ENCODE data around the gene NISCH. TPM values are rescaled to one million over a fixed set of nuclear protein-coding genes. Genes with fewer than 3 reads are reported as not detected.

The NISCH gene
- total RNA-seq, 2 experiments from 2014 or later: 77.2 to 82.6 TPM

DNA sequence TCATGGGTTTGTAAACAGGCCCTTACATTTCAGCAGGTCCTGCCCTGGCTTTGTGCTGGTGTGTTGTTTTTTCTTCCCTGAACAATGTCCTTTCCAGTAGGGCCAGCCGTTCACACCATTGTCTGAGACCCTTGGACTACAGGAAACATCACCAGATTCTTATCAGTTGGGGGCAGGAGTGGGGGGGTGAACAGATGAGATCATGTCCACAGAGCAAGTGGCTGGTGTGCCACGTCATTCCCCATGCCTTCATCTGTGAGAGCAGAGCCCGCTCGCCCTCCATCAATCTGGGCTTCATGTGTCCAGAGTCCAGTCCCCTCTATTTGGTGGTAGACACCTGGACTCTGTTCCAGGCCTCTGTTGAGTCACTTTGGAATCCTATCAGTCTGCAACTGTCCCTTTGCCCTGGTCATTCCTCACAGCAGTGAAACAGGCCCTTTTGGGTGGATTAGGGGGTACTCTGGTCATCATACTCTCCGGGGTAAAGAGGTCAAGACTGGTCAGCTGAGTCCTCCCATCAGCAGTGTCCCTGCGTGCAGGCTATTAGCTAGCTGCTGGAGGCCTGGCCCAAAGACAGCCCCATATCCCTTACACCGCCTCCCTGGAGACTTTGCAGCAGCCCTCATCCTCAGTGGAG is 25.5 kb upstream of the NISCH start:
- DNase-seq (no peak), ATAC-seq (no peak)
- H3K27ac Mint-ChIP-seq: no peak overlapping the region
- CTCF ChIA-PET: interaction anchor here (1.5 to 7.0 kb wide), 2 partner anchors 17 to 27 kb away, joined by 4 to 131 read pairs; partner anchors contain the start of gene SEMA3G
- no peaks in the 10 kb centered on the region for H3K9me3 Mint-ChIP-seq (ENCODE audit: insufficient read depth)
- H3K36me3 Mint-ChIP-seq (ENCODE audit: low read depth): no peaks in the 10 kb centered on the region
- POLR2A ChIA-PET: no interaction called here
- H3K4me1 Mint-ChIP-seq (ENCODE audit: low read depth): no peaks in the 10 kb centered on the region
- H3K4me3 Mint-ChIP-seq: no peak overlapping the region
- peaks cover 8% of the 10 kb centered on the region for H3K27me3 Mint-ChIP-seq (ENCODE audit: low read depth)

DNA sequence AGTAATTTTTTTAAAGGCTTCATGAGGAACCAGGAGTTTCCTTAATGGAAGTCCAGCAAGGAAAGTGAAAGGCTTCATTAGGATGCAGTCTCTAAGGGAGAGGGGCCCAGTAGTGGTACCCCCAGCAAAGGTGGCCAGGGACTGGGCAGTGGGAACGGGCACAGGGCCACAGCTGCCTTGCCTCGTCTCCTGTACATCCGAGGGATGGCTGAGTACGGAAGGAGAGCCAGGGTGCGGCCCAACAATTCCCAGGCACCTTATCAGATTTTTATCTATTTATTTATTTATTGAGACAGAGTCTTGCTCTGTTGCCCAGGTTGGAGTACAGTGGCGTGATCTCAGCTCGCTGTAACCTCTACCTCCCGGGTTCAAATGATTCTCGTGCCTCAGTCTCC is 25.0 kb upstream of the NISCH start:
- POLR2A ChIA-PET: no interaction called here
- DNase-seq: no peak
- peaks cover 8% of the 10 kb centered on the region for H3K27me3 Mint-ChIP-seq (ENCODE audit: low read depth)
- no peaks in the 10 kb centered on the region for H3K4me1 Mint-ChIP-seq (ENCODE audit: low read depth)
- no peak for ATAC-seq
- no peaks in the 10 kb centered on the region for H3K9me3 Mint-ChIP-seq (ENCODE audit: insufficient read depth)
- H3K4me3 Mint-ChIP-seq: no peak overlapping the region
- no peak overlapping the region for H3K27ac Mint-ChIP-seq
- no peaks in the 10 kb centered on the region for H3K36me3 Mint-ChIP-seq (ENCODE audit: low read depth)
- CTCF ChIA-PET: interaction anchor here (7.0 kb wide), 1 partner anchor 16 kb away, joined by 131 read pairs; the partner anchor contains the start of gene SEMA3G

DNA sequence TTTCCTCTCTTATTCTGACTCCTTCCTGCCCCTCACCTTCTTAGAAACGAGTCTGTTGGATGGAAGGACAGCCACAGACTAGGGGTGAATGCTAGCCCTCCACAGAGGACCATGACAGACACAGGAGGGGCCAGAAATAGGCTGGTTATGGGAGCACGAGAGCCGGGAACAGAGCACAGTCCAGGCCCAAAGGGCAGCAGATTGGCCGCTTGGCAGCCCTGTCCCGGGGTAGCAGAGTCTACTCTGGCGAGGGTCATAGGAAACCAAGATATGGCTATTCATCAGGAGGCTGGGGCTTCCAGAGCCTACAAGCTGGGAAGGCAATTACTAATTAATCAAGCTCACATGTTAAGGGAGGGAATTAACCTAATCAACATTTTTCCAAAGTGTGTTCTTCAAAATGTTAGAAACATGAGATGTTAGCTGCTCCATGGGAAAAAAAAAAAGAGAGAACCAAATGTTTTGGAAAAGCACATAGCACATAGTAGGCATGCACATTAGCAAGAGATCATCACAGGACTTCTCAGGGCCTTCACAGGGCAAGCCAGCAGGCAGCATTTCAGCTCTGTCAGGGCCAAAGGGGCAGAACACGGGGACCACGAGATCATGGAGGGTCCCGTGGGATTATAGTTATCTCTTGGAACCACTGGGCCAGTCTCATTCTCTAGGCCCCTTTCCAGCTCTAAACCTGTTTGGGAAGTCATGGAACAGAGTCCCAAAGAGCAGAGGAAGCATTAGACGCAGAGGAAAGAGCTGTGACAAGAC is 23.8 kb upstream of the NISCH start:
- Mint-ChIP-seq H3K4me1 (ENCODE audit: low read depth) (no peaks in the 10 kb centered on the region), H3K36me3 (ENCODE audit: low read depth) (no peaks in the 10 kb centered on the region), H3K4me3 (no peak overlapping the region), H3K27ac (peak overlapping the region; percentile 68), H3K9me3 (ENCODE audit: insufficient read depth) (no peaks in the 10 kb centered on the region), H3K27me3 (ENCODE audit: low read depth) (peaks cover 8% of the 10 kb centered on the region)
- ChIA-PET CTCF (interaction anchor here (7.0 kb wide), 1 partner anchor 15 kb away, joined by 131 read pairs; the partner anchor contains the start of gene SEMA3G), POLR2A (interaction anchor here (0.7 kb wide), 1 partner anchor 10 kb away, joined by 3 read pairs; no protein-coding TSS in a partner anchor)
- DNase-seq (no peak), ATAC-seq (no peak)

DNA sequence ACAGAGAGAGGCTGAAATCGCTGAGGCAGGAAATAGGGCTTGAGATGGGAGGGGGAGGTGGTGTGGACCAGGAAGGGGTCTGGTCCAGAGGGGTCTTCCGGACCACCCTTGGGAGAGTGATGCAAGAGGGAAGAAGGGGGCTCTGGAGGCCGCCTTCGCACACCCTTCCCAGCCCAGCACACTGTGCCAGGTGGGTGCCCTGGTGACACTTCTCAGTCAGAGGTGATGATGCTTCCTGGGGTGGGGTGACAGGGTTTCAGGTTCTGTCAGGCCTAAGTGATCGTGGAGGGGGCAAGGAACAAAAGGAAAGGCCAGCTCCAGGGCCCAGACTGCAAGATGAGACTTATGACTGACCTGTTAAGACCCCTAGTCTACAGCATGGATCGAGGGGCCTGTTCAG is 23.2 kb upstream of the NISCH start:
- Mint-ChIP-seq H3K4me1 (ENCODE audit: low read depth) (no peaks in the 10 kb centered on the region), H3K27me3 (ENCODE audit: low read depth) (peaks cover 8% of the 10 kb centered on the region), H3K27ac (peak overlapping the region; percentile 68), H3K4me3 (no peak overlapping the region), H3K36me3 (ENCODE audit: low read depth) (no peaks in the 10 kb centered on the region), H3K9me3 (ENCODE audit: insufficient read depth) (no peaks in the 10 kb centered on the region)
- ChIA-PET CTCF (interaction anchor here (7.0 kb wide), 1 partner anchor 15 kb away, joined by 131 read pairs; the partner anchor contains the start of gene SEMA3G), POLR2A (no interaction called here)
- ATAC-seq (no peak), DNase-seq (no peak)

DNA sequence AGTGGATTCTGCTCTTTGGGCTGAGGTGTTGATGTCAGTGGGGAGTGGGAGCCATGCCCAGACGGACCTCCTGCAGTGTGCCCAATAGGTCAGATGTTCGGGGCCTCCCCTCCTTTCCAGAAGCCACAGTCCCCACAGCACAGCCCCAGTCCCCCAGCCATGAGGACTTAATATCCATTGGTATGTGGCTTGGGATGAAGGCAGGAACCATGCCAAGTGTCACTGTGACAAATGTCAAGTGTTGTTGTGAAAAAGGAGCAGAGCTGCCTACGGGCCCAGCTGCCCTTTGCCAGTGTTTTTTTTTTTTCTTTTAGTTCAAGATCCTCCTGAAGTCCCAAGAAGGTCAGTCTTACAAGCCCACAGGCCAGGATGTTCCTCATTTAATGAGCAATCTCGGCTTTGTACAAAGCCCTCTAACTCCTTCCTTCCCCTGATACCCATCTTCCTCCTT is 22.7 kb upstream of the NISCH start:
- ATAC-seq (no peak), DNase-seq (no peak)
- ChIA-PET POLR2A (no interaction called here), CTCF (interaction anchor here (1.0 to 7.0 kb wide), 2 partner anchors 14 to 48 kb away, joined by 3 to 131 read pairs; partner anchors contain the start of gene SEMA3G)
- Mint-ChIP-seq H3K9me3 (ENCODE audit: insufficient read depth) (no peaks in the 10 kb centered on the region), H3K36me3 (ENCODE audit: low read depth) (no peaks in the 10 kb centered on the region), H3K27me3 (ENCODE audit: low read depth) (peaks cover 8% of the 10 kb centered on the region), H3K27ac (no peak overlapping the region), H3K4me1 (ENCODE audit: low read depth) (no peaks in the 10 kb centered on the region), H3K4me3 (no peak overlapping the region)

DNA sequence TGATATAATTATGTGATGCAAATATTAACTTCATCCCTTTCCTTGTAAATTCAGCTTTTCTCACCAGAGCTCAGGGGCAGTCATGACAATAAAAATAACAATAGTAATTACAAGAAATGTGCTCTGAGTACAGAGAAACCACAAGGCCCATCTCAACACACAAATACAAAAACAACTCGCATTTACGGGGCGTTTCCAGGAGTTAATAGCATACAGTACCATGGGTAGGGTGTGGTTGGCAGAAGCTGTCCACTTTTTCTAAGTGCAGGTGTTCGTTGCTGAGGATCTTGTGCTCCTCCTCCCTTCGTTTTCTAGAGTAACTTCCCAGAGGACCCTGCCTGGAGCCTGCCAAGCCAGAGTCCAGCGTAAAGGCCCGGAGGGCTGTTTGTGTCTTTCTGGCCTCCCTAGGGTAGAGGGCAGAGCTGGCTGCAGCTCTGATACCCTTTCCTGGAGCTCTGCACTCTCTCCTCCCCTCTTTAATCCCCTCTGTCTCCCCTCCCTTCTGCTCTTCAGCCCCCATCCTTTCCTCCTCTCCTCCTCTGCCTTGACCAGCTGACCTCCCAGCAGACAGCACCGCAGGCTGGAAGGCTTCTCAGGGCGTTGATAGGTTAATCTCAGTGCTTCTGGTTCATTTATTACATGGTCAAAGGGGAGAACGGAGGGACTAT is 21.9 kb upstream of the NISCH start:
- no peak overlapping the region for H3K4me3 Mint-ChIP-seq
- ChIA-PET CTCF (interaction anchor here (0.6 to 7.0 kb wide), 3 partner anchors 13 to 129 kb away, joined by 3 to 131 read pairs (median 4); partner anchors contain the start of gene SEMA3G), POLR2A (interaction anchor here (0.6 kb wide), 1 partner anchor 38 kb away, joined by 3 read pairs; no protein-coding TSS in a partner anchor)
- no peaks in the 10 kb centered on the region for H3K4me1 Mint-ChIP-seq (ENCODE audit: low read depth)
- no peaks in the 10 kb centered on the region for H3K36me3 Mint-ChIP-seq (ENCODE audit: low read depth)
- H3K27ac Mint-ChIP-seq: no peak overlapping the region
- DNase-seq: no peak
- peaks cover 3% of the 10 kb centered on the region for H3K27me3 Mint-ChIP-seq (ENCODE audit: low read depth)
- ATAC-seq: no peak
- H3K9me3 Mint-ChIP-seq (ENCODE audit: insufficient read depth): no peaks in the 10 kb centered on the region

DNA sequence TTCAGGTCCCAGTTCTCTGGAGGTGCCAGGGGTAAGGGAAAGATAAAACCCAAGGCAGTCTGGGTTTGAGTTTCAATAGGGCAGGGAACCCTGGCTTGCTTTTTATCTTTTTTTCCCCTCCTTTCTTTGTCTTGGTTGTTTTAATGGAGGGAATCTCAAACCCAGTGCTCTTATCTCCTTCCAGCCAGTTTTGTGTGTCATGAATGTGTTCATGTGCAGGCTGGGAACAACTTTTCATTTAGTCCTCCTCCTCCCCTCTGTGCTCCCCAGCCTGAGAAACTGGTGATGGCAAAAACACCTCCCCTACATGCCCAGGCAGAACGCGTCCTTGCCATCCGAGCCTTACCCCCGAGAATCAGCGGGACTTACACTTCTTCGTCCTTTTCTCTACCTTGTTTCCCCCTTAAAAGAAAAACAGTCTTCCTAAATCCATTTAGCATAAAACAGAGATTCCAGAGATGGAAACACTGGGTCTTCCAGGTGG is 21.4 kb upstream of the NISCH start:
- Mint-ChIP-seq H3K4me1 (ENCODE audit: low read depth) (no peaks in the 10 kb centered on the region), H3K27ac (no peak overlapping the region), H3K27me3 (ENCODE audit: low read depth) (peaks cover 2% of the 10 kb centered on the region), H3K4me3 (no peak overlapping the region), H3K36me3 (ENCODE audit: low read depth) (no peaks in the 10 kb centered on the region), H3K9me3 (ENCODE audit: insufficient read depth) (no peaks in the 10 kb centered on the region)
- ATAC-seq (no peak), DNase-seq (no peak)
- POLR2A ChIA-PET: interaction anchor here (0.6 kb wide), 1 partner anchor 37 kb away, joined by 3 read pairs; no protein-coding TSS in a partner anchor
- CTCF ChIA-PET: interaction anchor here (0.6 to 7.0 kb wide), 2 partner anchors 13 to 128 kb away, joined by 4 to 131 read pairs; partner anchors contain the start of gene SEMA3G

DNA sequence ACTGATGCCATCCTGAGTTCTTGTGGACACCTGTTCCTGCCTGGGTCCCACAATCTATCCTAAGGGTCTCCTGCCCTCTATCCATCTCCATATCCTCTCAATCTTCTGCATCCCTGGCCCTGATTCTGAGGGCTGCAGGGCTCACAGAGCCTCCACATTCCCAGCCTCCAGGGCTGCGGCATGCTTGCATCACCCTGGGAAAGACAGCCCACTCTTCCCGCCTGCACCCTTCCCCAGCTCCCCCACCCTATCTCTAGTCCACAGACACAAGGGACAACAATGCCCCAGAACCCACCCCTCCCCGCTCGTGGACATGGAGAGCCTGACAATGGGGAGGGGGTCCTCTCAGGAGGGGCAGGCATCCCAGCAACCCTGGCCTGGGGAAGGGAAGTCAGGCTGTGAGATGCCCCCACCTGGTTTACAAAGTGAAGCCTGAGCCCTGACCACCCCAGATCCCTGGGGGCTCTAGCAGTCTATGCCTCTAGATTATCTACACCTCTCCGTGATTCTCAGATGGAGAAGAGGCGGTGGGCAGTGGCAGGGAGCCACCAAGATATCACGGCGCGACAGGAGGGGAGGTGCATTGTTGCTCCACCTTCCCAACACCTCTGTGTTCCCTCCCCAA is 20.8 kb upstream of the NISCH start:
- Mint-ChIP-seq H3K36me3 (ENCODE audit: low read depth) (no peaks in the 10 kb centered on the region), H3K27ac (no peak overlapping the region), H3K4me3 (no peak overlapping the region), H3K4me1 (ENCODE audit: low read depth) (no peaks in the 10 kb centered on the region), H3K27me3 (ENCODE audit: low read depth) (peaks cover 2% of the 10 kb centered on the region), H3K9me3 (ENCODE audit: insufficient read depth) (no peaks in the 10 kb centered on the region)
- ATAC-seq (no peak), DNase-seq (no peak)
- ChIA-PET POLR2A (no interaction called here), CTCF (no interaction called here)

DNA sequence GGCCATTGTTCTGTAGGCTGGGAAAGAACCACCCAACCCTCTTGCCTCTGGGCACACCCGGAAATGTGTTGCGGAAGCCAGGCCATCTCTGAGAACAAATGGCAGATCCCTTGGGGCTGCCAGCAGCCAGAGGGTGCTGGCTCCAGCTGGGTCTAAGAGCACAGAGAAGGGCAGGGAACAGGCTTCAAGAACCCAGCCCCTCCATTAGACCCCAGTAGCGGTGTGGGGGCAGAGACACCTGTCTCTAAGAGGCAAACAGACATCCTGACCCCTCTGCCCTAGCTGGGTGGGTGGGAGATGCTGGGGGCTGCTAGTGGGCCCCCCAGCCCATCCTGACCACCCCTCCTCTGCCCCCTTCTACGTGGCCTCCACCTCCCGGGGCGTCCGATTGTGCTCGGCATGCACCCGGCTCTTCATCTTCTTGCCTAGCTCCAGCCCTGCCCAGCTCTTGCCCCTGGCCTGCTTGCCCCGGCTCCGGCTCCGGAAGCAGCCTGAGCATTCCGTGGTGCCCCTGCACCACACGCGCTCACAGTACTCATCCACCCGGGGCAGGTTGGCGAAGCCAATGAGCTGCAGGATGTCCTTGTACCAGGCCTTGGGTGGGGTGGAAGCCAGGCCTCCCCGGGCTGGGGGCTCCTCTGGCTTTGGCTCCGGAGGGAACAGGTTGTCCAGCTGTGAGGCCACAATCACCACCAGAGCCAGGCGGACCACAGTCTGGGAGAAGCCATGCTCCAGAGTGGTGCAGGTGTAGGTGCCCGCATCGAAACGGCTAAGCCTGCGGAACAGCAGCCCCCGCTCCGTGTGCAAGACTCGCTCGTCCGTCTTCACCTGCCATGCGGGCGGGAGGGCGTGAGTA is 19.9 kb upstream of the NISCH start:
- CTCF ChIA-PET: no interaction called here
- no peak for ATAC-seq
- POLR2A ChIA-PET: no interaction called here

DNA sequence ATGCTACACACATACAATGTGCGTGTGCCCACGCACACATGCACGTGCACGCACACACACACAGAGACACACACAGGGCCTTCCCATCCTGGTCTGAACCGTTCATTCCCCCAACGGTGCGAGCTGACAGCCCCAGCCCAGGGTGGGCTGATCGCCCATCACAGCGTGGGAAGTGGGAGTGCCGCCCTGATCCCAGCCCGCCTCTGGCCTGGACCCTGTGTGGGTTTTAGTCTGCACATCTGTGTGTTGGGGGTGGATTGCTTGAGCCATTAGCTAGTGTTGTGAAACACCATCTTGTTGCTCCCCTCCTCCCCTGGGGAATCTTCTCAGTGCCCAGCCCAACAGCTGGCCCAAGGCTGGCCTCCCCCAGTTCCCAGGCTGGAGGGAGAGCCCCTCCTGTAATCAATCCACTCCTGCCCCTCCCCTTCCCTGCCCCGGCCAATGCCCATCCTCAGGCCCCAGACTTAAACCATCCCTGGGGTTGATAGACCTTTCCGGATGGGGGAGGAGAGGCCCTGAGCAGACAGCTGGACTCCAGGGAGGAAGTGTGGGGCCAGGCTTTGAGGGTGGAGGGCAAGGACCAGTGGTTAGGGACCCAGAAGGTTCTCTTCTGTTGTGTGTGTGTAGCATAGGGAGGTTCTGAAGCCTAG is 18.8 kb upstream of the NISCH start:
- POLR2A ChIA-PET: no interaction called here
- CTCF ChIA-PET: interaction anchor here (0.9 kb wide), 1 partner anchor 10 kb away, joined by 3 read pairs; no protein-coding TSS in a partner anchor

More for the DNA sequence above, 19.9 kb upstream of the NISCH start:
- Mint-ChIP-seq H3K9me3 (ENCODE audit: insufficient read depth) (no peaks in the 10 kb centered on the region), H3K27ac (no peak overlapping the region), H3K4me1 (ENCODE audit: low read depth) (no peaks in the 10 kb centered on the region), H3K27me3 (ENCODE audit: low read depth) (peaks cover 2% of the 10 kb centered on the region), H3K36me3 (ENCODE audit: low read depth) (no peaks in the 10 kb centered on the region), H3K4me3 (no peak overlapping the region)
- no peak for DNase-seq

More for the DNA sequence above, 18.8 kb upstream of the NISCH start:
- no peak for DNase-seq
- Mint-ChIP-seq H3K27me3 (ENCODE audit: low read depth) (peaks cover 2% of the 10 kb centered on the region), H3K4me1 (ENCODE audit: low read depth) (no peaks in the 10 kb centered on the region), H3K4me3 (no peak overlapping the region), H3K27ac (no peak overlapping the region), H3K9me3 (ENCODE audit: insufficient read depth) (no peaks in the 10 kb centered on the region), H3K36me3 (ENCODE audit: low read depth) (no peaks in the 10 kb centered on the region)
- ATAC-seq: no peak

All from activated CD8-positive, alpha-beta T cell treated with anti-CD3 and anti-CD28 coated beads, Interleukin-2, amount 10 ng/mL, durations not matched to agents 7 days and 5 days (primary cell).